ENCODE measurements around the gene MAST3.

The MAST3 gene

GRCh38 chr19:18161636-18162002, 64.0 kb downstream of the MAST3 start:
- DNase-seq (ENCODE audit: low read depth): no peak
- TF ChIP-seq, protein P1, sequence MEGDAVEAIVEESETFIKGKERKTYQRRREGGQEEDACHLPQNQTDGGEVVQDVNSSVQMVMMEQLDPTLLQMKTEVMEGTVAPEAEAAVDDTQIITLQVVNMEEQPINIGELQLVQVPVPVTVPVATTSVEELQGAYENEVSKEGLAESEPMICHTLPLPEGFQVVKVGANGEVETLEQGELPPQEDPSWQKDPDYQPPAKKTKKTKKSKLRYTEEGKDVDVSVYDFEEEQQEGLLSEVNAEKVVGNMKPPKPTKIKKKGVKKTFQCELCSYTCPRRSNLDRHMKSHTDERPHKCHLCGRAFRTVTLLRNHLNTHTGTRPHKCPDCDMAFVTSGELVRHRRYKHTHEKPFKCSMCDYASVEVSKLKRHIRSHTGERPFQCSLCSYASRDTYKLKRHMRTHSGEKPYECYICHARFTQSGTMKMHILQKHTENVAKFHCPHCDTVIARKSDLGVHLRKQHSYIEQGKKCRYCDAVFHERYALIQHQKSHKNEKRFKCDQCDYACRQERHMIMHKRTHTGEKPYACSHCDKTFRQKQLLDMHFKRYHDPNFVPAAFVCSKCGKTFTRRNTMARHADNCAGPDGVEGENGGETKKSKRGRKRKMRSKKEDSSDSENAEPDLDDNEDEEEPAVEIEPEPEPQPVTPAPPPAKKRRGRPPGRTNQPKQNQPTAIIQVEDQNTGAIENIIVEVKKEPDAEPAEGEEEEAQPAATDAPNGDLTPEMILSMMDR (IDR thresholded peaks at IDR 0.05; ENCODE audit: low read depth, low read length, missing control alignments): no peak
- H3K4me3 ChIP-seq (ENCODE audit: low read depth, low read length): no peak overlapping the region

DNA sequence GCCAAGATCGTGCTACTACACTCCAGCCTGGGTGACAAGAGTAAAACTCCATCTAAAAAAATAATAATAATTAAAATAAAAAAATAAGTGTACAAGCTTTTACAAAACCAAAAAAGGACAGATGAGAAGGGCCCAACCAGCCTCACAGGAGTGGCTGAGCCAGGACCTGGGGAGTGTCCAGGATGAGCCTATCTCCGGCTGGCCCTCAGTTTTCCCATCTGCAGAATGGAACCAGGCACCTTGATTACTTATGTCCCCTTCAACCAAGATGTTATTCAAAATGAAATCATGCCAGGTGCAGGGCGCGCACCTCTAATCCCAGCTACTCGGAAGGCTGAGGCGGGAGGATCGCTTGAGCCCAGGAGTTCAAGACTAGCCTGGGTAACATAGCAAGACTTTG, 66.5 kb downstream of the MAST3 start:
- TF ChIP-seq, protein P1 (IDR thresholded peaks at IDR 0.05; ENCODE audit: low read depth, low read length, missing control alignments): no peak

DNA sequence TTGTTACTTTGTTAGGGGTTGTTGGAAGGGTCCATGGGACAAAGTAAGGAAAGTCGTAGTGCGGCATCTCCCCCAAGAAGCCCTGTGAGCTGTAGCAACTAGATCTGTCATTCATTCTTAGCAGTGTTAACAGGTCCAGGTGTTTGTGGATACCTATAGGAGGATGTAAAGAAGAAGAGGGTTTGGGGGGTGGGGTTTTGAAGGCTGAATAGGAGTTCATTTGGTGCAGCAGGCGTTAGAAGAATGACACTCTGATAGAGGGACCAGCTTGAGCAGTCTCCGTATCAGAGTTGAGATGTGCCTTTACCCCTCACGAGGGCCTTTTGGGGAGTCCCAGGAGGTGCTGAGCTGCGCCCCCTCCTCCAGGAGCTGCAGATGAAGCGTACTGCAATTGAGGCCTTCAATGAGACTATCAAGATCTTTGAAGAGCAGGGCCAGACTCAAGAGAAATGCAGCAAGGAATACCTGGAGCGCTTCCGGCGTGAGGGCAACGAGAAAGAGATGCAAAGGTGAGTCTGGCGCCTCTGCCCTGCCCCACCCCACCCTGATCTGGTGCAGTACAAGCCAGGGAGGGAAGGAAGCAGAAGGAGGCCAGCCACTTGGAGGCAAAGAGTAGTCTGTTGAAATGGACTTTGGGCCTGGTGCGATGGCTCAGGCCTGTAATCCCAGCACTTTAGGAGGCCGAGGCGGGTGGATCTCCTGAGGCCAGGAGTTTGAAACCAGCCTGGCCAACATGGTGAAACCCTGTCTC, 68.4 kb downstream of the MAST3 start:
- TF ChIP-seq, protein P1 (IDR thresholded peaks at IDR 0.05; ENCODE audit: low read depth, low read length, missing control alignments): no peak
- DNase-seq (ENCODE audit: low read depth): no peak
- H3K4me3 ChIP-seq (ENCODE audit: low read depth, low read length): no peak overlapping the region

More for the DNA sequence above, 66.5 kb downstream of the MAST3 start:
- H3K4me3 ChIP-seq (ENCODE audit: low read depth, low read length): no peak overlapping the region
- no peak for DNase-seq (ENCODE audit: low read depth)

- TF ChIP-seq, protein P1 (IDR thresholded peaks at IDR 0.05; ENCODE audit: low read depth, low read length, missing control alignments): no peak
- DNase-seq (ENCODE audit: low read depth): no peak
- no peak overlapping the region for H3K4me3 ChIP-seq (ENCODE audit: low read depth, low read length)
Observed at GRCh38 chr19:18167011-18167410, 69.4 kb downstream of the MAST3 start.

GRCh38 chr19:18167975-18168645, 70.5 kb downstream of the MAST3 start:
- DNase-seq (ENCODE audit: low read depth): no peak
- peak overlapping the region; percentile 49 for H3K4me3 ChIP-seq (ENCODE audit: low read depth, low read length)
- TF ChIP-seq, protein P1 (IDR thresholded peaks at IDR 0.05; ENCODE audit: low read depth, low read length, missing control alignments): peak; percentile 93

GRCh38 chr19:18168673-18169381, 71.2 kb downstream of the MAST3 start:
- peak overlapping the region; percentile 49 for H3K4me3 ChIP-seq (ENCODE audit: low read depth, low read length)
- TF ChIP-seq, protein P1 (IDR thresholded peaks at IDR 0.05; ENCODE audit: low read depth, low read length, missing control alignments): no peak
- DNase-seq (ENCODE audit: low read depth): no peak
